Esophagus muscularis mucosa (tissue), 3 donors: ENCODE results near the gene CCDC127.

Source experiments
- CTCF ChIP-seq, 3 experiments: fragments of 200-600 bp in 2 of 3; fragments of 450-650 bp in 1 of 3; sonication (generic) in 2 of 3; IDR thresholded peaks; one replicate each; pipeline ENCODE4 v1.5.1; 2017 to 2019; ENCODE audit warnings: antibody characterized with exemption in 3 of 3, mild to moderate bottlenecking in 2 of 3, moderate library complexity in 1 of 3
- POLR2A ChIP-seq: fragments of 450-650 bp; IDR thresholded peaks from one replicate; pipeline ENCODE4 v1.6.1; 2017; ENCODE audit warnings: antibody characterized with exemption, moderate library complexity, mild to moderate bottlenecking, low read depth
- POLR2AphosphoS5 ChIP-seq, 2 donors: sonication (generic); formaldehyde crosslinking; IDR thresholded peaks; one replicate each; pipeline ENCODE4 v1.6.1; 2017; ENCODE audit warnings: antibody characterized with exemption in 2 of 2

GRCh38 chr5:160921-161802 lies 56.8 kb downstream of the CCDC127 start:
- TF ChIP-seq CTCF (IDR thresholded peaks at IDR 0.05) (no peak), POLR2A (no peak), POLR2AphosphoS5 (IDR thresholded peaks at IDR 0.05) (no peak)
